ENCODE measurements around the gene MICALL2. TPM values are rescaled to one million over a fixed set of nuclear protein-coding genes. Genes with fewer than 3 reads are reported as not detected.

Gene MICALL2
- total RNA-seq, 6 experiments from 2014 or later: 8.2 to 23.8 (median 13.6) TPM

DNA sequence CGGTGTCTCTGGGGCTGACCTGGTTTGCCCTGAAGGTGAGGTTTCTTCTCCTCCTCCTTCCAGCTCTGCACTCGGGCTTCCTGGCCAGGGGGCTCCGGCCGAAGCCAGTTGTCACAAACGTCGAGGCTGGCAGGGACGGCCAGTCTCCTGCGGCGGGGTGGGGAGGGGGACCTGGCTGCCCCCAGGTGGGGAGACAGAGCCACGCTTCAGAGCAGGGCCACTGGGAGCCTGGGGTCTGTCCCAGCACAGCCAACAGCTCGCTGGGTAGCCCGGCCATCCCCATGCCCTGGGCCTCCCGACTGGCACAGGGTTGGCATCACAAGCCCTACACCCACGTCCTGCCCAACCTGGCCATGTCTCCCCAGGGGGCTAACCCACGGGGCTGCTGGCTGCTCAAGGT is 20.4 kb downstream of the MICALL2 start:
- Histone ChIP-seq H3K27ac (no peak overlapping the region), H3K4me3 (no peak overlapping the region), H3K4me1 (no peaks in the 10 kb centered on the region), H3K27me3 (no peaks in the 10 kb centered on the region), H3K36me3 (peaks cover 0 to 5% (median under 1%) of the 10 kb centered on the region in 4 donors), H3K9me3 (no peaks in the 10 kb centered on the region)
- intact Hi-C loops (cut with DNase I): no loop called here
- no CpG with 5 or more reads among the region's 15 CpGs for WGBS (ENCODE audit: insufficient coverage, low coverage, low lambda C conversion rate, missing lambda C conversion rate)
- DNase-seq: no peak
- ATAC-seq: no peak
- TF ChIP-seq POLR2A (IDR thresholded peaks at IDR 0.05): no peak

DNA sequence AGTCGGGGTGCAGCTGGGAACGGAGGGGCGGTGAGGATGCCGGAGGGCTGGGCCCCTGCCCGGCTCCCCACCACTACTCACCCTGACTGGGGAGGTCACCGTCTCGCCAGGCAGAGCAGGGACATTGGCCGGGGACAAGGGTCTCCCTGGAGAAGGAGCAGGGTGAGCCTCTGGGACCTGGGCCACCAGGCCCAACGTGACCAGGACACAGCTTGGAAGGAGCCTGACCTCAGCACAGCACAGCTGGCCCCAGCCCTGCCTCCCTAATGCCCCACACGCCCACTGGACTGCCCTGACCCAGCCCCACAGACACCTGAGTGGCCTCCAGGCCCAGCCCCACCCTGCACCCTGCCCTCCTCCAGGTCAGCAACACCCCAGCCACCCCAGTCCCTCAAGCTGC is 21.1 kb downstream of the MICALL2 start:
- ATAC-seq (no peak), DNase-seq (no peak)
- intact Hi-C loops (cut with DNase I): no loop called here
- no peak for TF ChIP-seq POLR2A (IDR thresholded peaks at IDR 0.05)
- TF ChIP-seq, protein P1, sequence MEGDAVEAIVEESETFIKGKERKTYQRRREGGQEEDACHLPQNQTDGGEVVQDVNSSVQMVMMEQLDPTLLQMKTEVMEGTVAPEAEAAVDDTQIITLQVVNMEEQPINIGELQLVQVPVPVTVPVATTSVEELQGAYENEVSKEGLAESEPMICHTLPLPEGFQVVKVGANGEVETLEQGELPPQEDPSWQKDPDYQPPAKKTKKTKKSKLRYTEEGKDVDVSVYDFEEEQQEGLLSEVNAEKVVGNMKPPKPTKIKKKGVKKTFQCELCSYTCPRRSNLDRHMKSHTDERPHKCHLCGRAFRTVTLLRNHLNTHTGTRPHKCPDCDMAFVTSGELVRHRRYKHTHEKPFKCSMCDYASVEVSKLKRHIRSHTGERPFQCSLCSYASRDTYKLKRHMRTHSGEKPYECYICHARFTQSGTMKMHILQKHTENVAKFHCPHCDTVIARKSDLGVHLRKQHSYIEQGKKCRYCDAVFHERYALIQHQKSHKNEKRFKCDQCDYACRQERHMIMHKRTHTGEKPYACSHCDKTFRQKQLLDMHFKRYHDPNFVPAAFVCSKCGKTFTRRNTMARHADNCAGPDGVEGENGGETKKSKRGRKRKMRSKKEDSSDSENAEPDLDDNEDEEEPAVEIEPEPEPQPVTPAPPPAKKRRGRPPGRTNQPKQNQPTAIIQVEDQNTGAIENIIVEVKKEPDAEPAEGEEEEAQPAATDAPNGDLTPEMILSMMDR (IDR thresholded peaks at IDR 0.05): no peak
- no peaks in the 10 kb centered on the region for H3K27me3 ChIP-seq
- H3K36me3 ChIP-seq: peaks cover 0 to 5% (median under 1%) of the 10 kb centered on the region in 4 donors
- no peak overlapping the region for H3K4me3 ChIP-seq
- no peaks in the 10 kb centered on the region for H3K4me1 ChIP-seq
- H3K9me3 ChIP-seq: no peaks in the 10 kb centered on the region
- no peak overlapping the region for H3K27ac ChIP-seq
- no CpG with 5 or more reads among the region's 10 CpGs for WGBS (ENCODE audit: insufficient coverage, low coverage, low lambda C conversion rate, missing lambda C conversion rate)

GRCh38 chr7:1437155-1437880 is 22.0 kb downstream of the MICALL2 start:
- Histone ChIP-seq H3K9me3 (no peaks in the 10 kb centered on the region), H3K4me3 (no peak overlapping the region), H3K36me3 (peaks cover 0 to 5% (median under 1%) of the 10 kb centered on the region in 4 donors), H3K27me3 (no peaks in the 10 kb centered on the region), H3K27ac (no peak overlapping the region), H3K4me1 (no peaks in the 10 kb centered on the region)
- WGBS (ENCODE audit: insufficient coverage, low coverage, low lambda C conversion rate, missing lambda C conversion rate): 91% methylated on average over 5 of the region's 43 CpGs
- DNase-seq (no peak), ATAC-seq (no peak)
- TF ChIP-seq, protein P1 (IDR thresholded peaks at IDR 0.05): no peak
- no peak for TF ChIP-seq POLR2A (IDR thresholded peaks at IDR 0.05)
- intact Hi-C loops (cut with DNase I): no loop called here

DNA sequence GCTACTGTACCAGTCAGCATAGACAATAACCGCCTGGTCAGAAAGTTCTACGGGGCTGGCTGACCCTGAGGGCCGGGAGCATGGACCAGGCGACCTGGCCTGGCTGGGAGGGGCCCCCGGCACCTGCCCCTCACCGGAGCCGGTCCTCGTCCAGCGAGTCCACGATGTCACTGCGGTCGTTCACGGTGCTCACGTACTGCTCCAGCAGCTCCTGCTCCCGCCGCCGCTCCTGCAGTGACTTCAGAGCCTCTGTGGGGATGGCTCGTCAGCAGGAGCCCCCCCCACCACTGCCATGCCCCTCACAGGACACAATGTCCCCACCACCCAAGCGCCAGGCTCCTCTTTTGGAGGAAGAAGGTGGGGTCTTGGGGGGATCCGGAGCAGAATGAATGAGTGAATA is 22.7 kb downstream of the MICALL2 start:
- no peak for ATAC-seq
- no peaks in the 10 kb centered on the region for H3K27me3 ChIP-seq
- H3K4me3 ChIP-seq: no peak overlapping the region
- WGBS (ENCODE audit: insufficient coverage, low coverage, low lambda C conversion rate, missing lambda C conversion rate): 100% methylated on average over 1 of the region's 20 CpGs
- H3K9me3 ChIP-seq: no peaks in the 10 kb centered on the region
- no peak overlapping the region for H3K27ac ChIP-seq
- H3K36me3 ChIP-seq: peaks cover 0 to 1% (median under 1%) of the 10 kb centered on the region in 4 donors
- H3K4me1 ChIP-seq: no peaks in the 10 kb centered on the region
- TF ChIP-seq, protein P1 (IDR thresholded peaks at IDR 0.05): no peak
- no peak for TF ChIP-seq POLR2A (IDR thresholded peaks at IDR 0.05)
- intact Hi-C loops (cut with DNase I): no loop called here
- no peak for DNase-seq

- intact Hi-C loops (cut with DNase I): no loop called here
- Histone ChIP-seq H3K36me3 (peaks cover 0 to 1% (median 0%) of the 10 kb centered on the region in 4 donors), H3K27ac (no peak overlapping the region), H3K4me3 (no peak overlapping the region), H3K4me1 (no peaks in the 10 kb centered on the region), H3K9me3 (no peaks in the 10 kb centered on the region), H3K27me3 (no peaks in the 10 kb centered on the region)
- DNase-seq: no peak
- TF ChIP-seq, protein P1 (IDR thresholded peaks at IDR 0.05): no peak
- no peak for TF ChIP-seq POLR2A (IDR thresholded peaks at IDR 0.05)
- no CpG with 5 or more reads among the region's 22 CpGs for WGBS (ENCODE audit: insufficient coverage, low coverage, low lambda C conversion rate, missing lambda C conversion rate)
- ATAC-seq: no peak
Observed at GRCh38 chr7:1434891-1435670, 24.2 kb downstream of the MICALL2 start.

Measured in right lobe of liver (tissue), 6 donors.